ENCODE measurements around the gene TMPRSS6. TPM values are rescaled to one million over a fixed set of nuclear protein-coding genes. Genes with fewer than 3 reads are reported as not detected.

The TMPRSS6 gene
- total and polyA plus RNA-seq, 2 of the 13 experiments (the other 11 are each of a cell fraction or from before 2014, with no cell fraction given) = 4.2 to 4.8 TPM

- FAIRE-seq = no peak
- CTCF ChIA-PET (ENCODE audit: low intra/inter-chr PET ratio, low total read pairs) = no interaction called here
- no TSS peak for BruUV-seq (replicated peaks)
- Histone ChIP-seq H4K20me1 (ENCODE audit: insufficient read depth, low read length) (peaks cover 18% of the 10 kb centered on the region), H3K9ac (ENCODE audit: insufficient read depth, low read depth, low read length) (peak overlapping the region; percentile 53; the same call in 1 of the 2 replicates), H3K9me3 (ENCODE audit: low read length) (no peaks in the 10 kb centered on the region), H3K79me2 (ENCODE audit: insufficient read depth, low read length) (peaks cover 69% of the 10 kb centered on the region), H3K4me3 (replicated peaks in 1 of 3; ENCODE audit: insufficient read depth in 1 of 3, low read depth in 2 of 3, low read length in 3 of 3) (peak overlapping the region; percentile 37 to 94 (median 92); a peak in 5 of 6 replicates), H2AFZ (ENCODE audit: low read length) (no peak overlapping the region), H3K27me3 (ENCODE audit: control insufficient read depth in 1 of 2, insufficient read depth in 2 of 2, low read length in 2 of 2) (no peaks in the 10 kb centered on the region; a peak in 1 of 5 replicates), H3K4me2 (ENCODE audit: low read depth, low read length) (peak overlapping the region; percentile 91), H3K27ac (ENCODE audit: extremely low read length, insufficient read depth, low read length) (peak overlapping the region; percentile 43), H3K4me1 (ENCODE audit: insufficient read depth, low read length) (peaks cover 79% of the 10 kb centered on the region), H3K36me3 (replicated peaks in 1 of 2; ENCODE audit: control insufficient read depth in 1 of 2, insufficient read depth in 2 of 2, low read length in 2 of 2) (peaks cover 12 to 30% of the 10 kb centered on the region in 2 experiments)
- ATAC-seq = no peak
- in situ Hi-C loops (cut with HindIII; ENCODE audit: extremely low pct_ligation_motif_present, low pct_unique_long_range_greater_than_20kb) = no loop called here
- WGBS (ENCODE audit: low lambda C conversion rate) = 97% methylated on average over 5 of the region's 5 CpGs
- POLR2A ChIA-PET = interaction anchor here (1.4 to 11.6 kb wide), 3 partner anchors 10 to 22 kb away, joined by 3 to 383 read pairs (median 141); no protein-coding TSS in a partner anchor
- intact Hi-C loops (cut with micrococcal nuclease; ENCODE audit: unreplicated experiment) = loop anchor here (5.0 kb wide), 1 partner anchor 34 kb away; no protein-coding TSS in a partner anchor
- DNase-seq (ENCODE audit: low spot score) = no peak
- TF ChIP-seq FOXA3 (CRISPR knock-in tag; IDR thresholded peaks at IDR 0.05) (no peak), ZNF776 (CRISPR knock-in tag; IDR thresholded peaks at IDR 0.05) (no peak), MTA1 (CRISPR knock-in tag; IDR thresholded peaks at IDR 0.05; ENCODE audit: borderline replicate concordance) (no peak), RELA (CRISPR knock-in tag; IDR thresholded peaks at IDR 0.05) (no peak), ZNF672 (CRISPR knock-in tag; IDR thresholded peaks at IDR 0.05) (no peak), THRA (CRISPR knock-in tag; IDR thresholded peaks at IDR 0.05; ENCODE audit: borderline replicate concordance) (no peak), E2F1 (CRISPR knock-in tag; IDR thresholded peaks at IDR 0.05) (no peak), ZNF484 (CRISPR knock-in tag; IDR thresholded peaks at IDR 0.05; ENCODE audit: borderline replicate concordance, low read depth) (no peak), TBL1XR1 (IDR thresholded peaks at IDR 0.05; ENCODE audit: borderline replicate concordance, low read length, partially characterized antibody) (no peak), ZNF124 (CRISPR knock-in tag; IDR thresholded peaks at IDR 0.05) (no peak), ZNF670 (CRISPR knock-in tag; IDR thresholded peaks at IDR 0.05; ENCODE audit: borderline replicate concordance) (no peak), RBFOX2 (IDR thresholded peaks at IDR 0.05; ENCODE audit: low read depth, low read length) (no peak), SMARCE1 (IDR thresholded peaks at IDR 0.05; ENCODE audit: borderline replicate concordance) (no peak), ETS1 (CRISPR knock-in tag; IDR thresholded peaks at IDR 0.05) (no peak), ZXDC (CRISPR knock-in tag; IDR thresholded peaks at IDR 0.05) (no peak), ZNF256 (CRISPR knock-in tag; conservative IDR thresholded peaks at IDR 0.05) (no peak), SMAD1 (CRISPR knock-in tag; IDR thresholded peaks at IDR 0.05; ENCODE audit: borderline replicate concordance, low read depth) (no peak), ZNF556 (CRISPR knock-in tag; IDR thresholded peaks at IDR 0.05; ENCODE audit: borderline replicate concordance) (no peak), ZNF746 (CRISPR knock-in tag; IDR thresholded peaks at IDR 0.05) (no peak)
Measured at GRCh38 chr22:37021041-37021440, 88.5 kb downstream of the TMPRSS6 start.
